ENCODE results near the gene SUV39H1. TPM values are rescaled to one million over a fixed set of nuclear protein-coding genes. Genes with fewer than 3 reads are reported as not detected.
A peak's percentile ranks its signal among the peaks of the same experiment; 100 is the strongest.

Gene SUV39H1
- total and polyA plus RNA-seq, 2 donors (not counting 1 experiment from before 2014, with no cell fraction given), result 6.7 to 9.5 TPM

- no CpG with 5 or more reads among the region's 12 CpGs for WGBS (ENCODE audit: insufficient coverage)
Measured at GRCh38 chrX:48685416-48685815, 11.1 kb upstream of the SUV39H1 start.

More at GRCh38 chrX:48685416-48685815, 11.1 kb upstream of the SUV39H1 start:
- peaks cover 26 to 36% of the 10 kb centered on the region in 2 donors for H3K4me1 ChIP-seq (ENCODE audit: control insufficient read depth in 2 of 2, insufficient read depth in 2 of 2, low read length in 2 of 2)
- H3K27ac ChIP-seq (ENCODE audit: low read length in 2 of 2), result peak overlapping the region in 1 of 2 donors; percentile 71
- H3K9ac ChIP-seq (ENCODE audit: low read length), result no peak overlapping the region
- ATAC-seq (ENCODE audit: low read depth) (no peak), DNase-seq (no peak)
- peak overlapping the region; percentile 95 for H3K27ac Mint-ChIP-seq
- peaks cover 55% of the 10 kb centered on the region for H3K4me1 Mint-ChIP-seq
- no peaks in the 10 kb centered on the region for H3K9me3 ChIP-seq (ENCODE audit: control extremely low read depth in 1 of 3, control insufficient read depth in 2 of 3, insufficient read depth in 1 of 3, low read length in 2 of 3)
- H3K9me3 Mint-ChIP-seq (ENCODE audit: insufficient read depth), result no peaks in the 10 kb centered on the region
- H3K36me3 ChIP-seq (replicated peaks in 1 of 2; ENCODE audit: control extremely low read depth in 1 of 2, control insufficient read depth in 1 of 2, extremely low read depth in 1 of 2, insufficient read depth in 2 of 2, low read length in 1 of 2), result peaks cover 2 to 26% of the 10 kb centered on the region in 2 experiments
- intact Hi-C loops (cut with micrococcal nuclease), result no loop called here
- CTCF ChIA-PET, result no interaction called here
- H4K20me1 ChIP-seq (ENCODE audit: control insufficient read depth, insufficient read depth, low read length, poor library complexity, severe bottlenecking), result peaks cover 23% of the 10 kb centered on the region
- no peaks in the 10 kb centered on the region for H3K27me3 Mint-ChIP-seq
- no peaks in the 10 kb centered on the region for H3K27me3 ChIP-seq (replicated peaks in 1 of 4; ENCODE audit: control extremely low read depth in 1 of 4, control insufficient read depth in 3 of 4, insufficient read depth in 4 of 4, low read length in 3 of 4)
- no peak overlapping the region for H3K4me3 ChIP-seq (ENCODE audit: control extremely low read depth in 1 of 5, extremely low read depth in 1 of 5, insufficient read depth in 1 of 5, low read depth in 2 of 5, low read length in 4 of 5)
- H3K4me2 ChIP-seq (replicated peaks; ENCODE audit: low read depth, low read length, poor library complexity, severe bottlenecking), result peak overlapping the region; percentile 76
- TF ChIP-seq EZH2 (IDR thresholded peaks at IDR 0.05; ENCODE audit: borderline replicate concordance, insufficient read depth, low read depth, low read length, poor library complexity, severe bottlenecking) (no peak), CTCF (IDR thresholded peaks at IDR 0.05) (no peak)
- no peak overlapping the region for H2AFZ ChIP-seq (ENCODE audit: insufficient read depth, low read depth, low read length, poor library complexity, severe bottlenecking)
- H3K79me2 ChIP-seq (ENCODE audit: control insufficient read depth, insufficient read depth, low read length), result peaks cover 50% of the 10 kb centered on the region
- POLR2A ChIA-PET, result interaction anchor here (0.6 kb wide), 1 partner anchor 135 kb away, joined by 3 read pairs; no protein-coding TSS in a partner anchor
- peak overlapping the region; percentile 87 for H3K4me3 Mint-ChIP-seq
